Measurements from ENCODE around the gene ARHGAP28. TPM values are rescaled to one million over a fixed set of nuclear protein-coding genes. Genes with fewer than 3 reads are reported as not detected.

The ARHGAP28 gene
- total RNA-seq, 1 donor from 2014 or later: not detected

DNA sequence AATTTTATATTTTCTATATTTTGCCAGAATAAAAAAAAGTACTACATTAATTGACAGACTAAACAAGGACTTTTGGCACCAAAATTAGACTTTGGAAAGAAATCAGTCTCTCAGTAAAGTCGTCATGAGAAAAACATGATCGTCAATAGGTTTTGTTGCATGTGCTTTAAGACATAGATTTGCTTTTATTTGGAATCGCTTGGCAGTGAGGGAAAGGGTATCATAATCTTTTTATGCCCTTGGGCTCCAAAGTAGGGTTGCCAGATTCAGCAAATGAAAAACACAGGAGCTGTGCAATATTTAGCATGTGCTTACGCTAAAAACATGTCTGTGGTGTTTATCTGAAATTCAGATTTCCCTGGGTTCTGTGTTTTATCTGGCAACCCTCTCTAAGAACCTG, 210.5 kb downstream of the ARHGAP28 start:
- no peak for TF ChIP-seq CTCF (IDR thresholded peaks at IDR 0.05)
- ChIA-PET POLR2A (no interaction called here), CTCF (no interaction called here)
- Mint-ChIP-seq H3K36me3 (ENCODE audit: low read depth) (no peaks in the 10 kb centered on the region), H3K27ac (no peak overlapping the region), H3K9me3 (no peaks in the 10 kb centered on the region), H3K4me3 (no peak overlapping the region), H3K4me1 (no peaks in the 10 kb centered on the region), H3K27me3 (peaks cover 2% of the 10 kb centered on the region)
- intact Hi-C loops (cut with micrococcal nuclease): no loop called here
- ATAC-seq (ENCODE audit: low read depth): no peak
- no peak for DNase-seq

GRCh38 chr18:6940451-6940850, 210.9 kb downstream of the ARHGAP28 start:
- Mint-ChIP-seq H3K4me1 (no peaks in the 10 kb centered on the region), H3K4me3 (no peak overlapping the region), H3K27ac (no peak overlapping the region), H3K9me3 (no peaks in the 10 kb centered on the region), H3K36me3 (ENCODE audit: low read depth) (no peaks in the 10 kb centered on the region), H3K27me3 (peaks cover 2% of the 10 kb centered on the region)
- intact Hi-C loops (cut with micrococcal nuclease): no loop called here
- POLR2A ChIA-PET: no interaction called here
- no peak for TF ChIP-seq CTCF (IDR thresholded peaks at IDR 0.05)
- CTCF ChIA-PET: no interaction called here
- no peak for DNase-seq
- no peak for ATAC-seq (ENCODE audit: low read depth)

DNA sequence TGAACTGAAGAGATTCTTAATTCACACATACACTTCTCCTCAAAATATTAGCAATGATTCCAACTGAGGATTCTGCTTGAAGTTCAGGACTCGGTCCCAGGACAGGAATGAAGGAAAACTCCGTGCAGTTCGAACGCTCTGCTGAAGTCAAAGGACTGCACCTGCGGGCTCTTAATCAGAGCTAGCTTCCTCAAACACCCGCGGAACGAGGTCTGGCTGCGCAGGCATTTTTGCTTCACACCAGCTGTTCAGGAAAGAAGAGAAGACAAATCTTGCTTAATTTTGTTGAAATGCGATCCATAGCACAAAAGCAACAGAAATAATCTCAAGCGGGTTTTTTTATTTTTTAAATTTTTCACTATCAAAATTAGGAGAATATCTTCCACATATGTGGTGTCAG, 212.5 kb downstream of the ARHGAP28 start:
- CTCF ChIA-PET: no interaction called here
- ATAC-seq (ENCODE audit: low read depth) (no peak), DNase-seq (no peak)
- Mint-ChIP-seq H3K36me3 (ENCODE audit: low read depth) (no peaks in the 10 kb centered on the region), H3K27ac (no peak overlapping the region), H3K4me3 (no peak overlapping the region), H3K9me3 (no peaks in the 10 kb centered on the region), H3K27me3 (peaks cover 2% of the 10 kb centered on the region), H3K4me1 (no peaks in the 10 kb centered on the region)
- TF ChIP-seq CTCF (IDR thresholded peaks at IDR 0.05): no peak
- POLR2A ChIA-PET: no interaction called here
- intact Hi-C loops (cut with micrococcal nuclease): no loop called here

DNA sequence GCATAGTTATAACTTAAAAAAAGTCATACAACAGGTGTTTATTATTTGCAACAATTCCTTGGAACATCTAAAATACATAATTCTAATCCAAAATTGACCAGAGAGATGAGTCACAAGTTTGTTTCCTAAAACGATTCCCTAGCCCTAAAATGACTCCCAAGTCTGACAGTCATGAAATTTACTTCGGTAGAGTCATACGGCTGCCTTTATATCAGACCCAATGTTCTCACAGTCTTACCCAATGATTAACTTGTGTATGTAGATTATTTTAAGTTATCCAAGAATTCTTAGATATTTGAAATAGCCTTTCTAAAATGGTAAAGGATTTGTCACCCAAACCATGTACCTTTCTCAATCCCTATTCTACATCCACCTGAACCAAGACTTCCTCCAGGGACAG, 213.2 kb downstream of the ARHGAP28 start:
- H3K36me3 Mint-ChIP-seq (ENCODE audit: low read depth): no peaks in the 10 kb centered on the region

GRCh38 chr18:6943143-6943542, 213.6 kb downstream of the ARHGAP28 start:
- Mint-ChIP-seq H3K36me3 (ENCODE audit: low read depth) (no peaks in the 10 kb centered on the region), H3K27me3 (no peaks in the 10 kb centered on the region), H3K9me3 (no peaks in the 10 kb centered on the region), H3K4me3 (no peak overlapping the region), H3K27ac (no peak overlapping the region), H3K4me1 (no peaks in the 10 kb centered on the region)
- POLR2A ChIA-PET: no interaction called here
- intact Hi-C loops (cut with micrococcal nuclease): no loop called here
- no peak for ATAC-seq (ENCODE audit: low read depth)
- CTCF ChIA-PET: no interaction called here
- TF ChIP-seq CTCF (IDR thresholded peaks at IDR 0.05): no peak
- no peak for DNase-seq

More for the DNA sequence above, 213.2 kb downstream of the ARHGAP28 start:
- ChIA-PET POLR2A (no interaction called here), CTCF (no interaction called here)
- Mint-ChIP-seq H3K4me1 (no peaks in the 10 kb centered on the region), H3K4me3 (no peak overlapping the region), H3K27ac (no peak overlapping the region), H3K9me3 (no peaks in the 10 kb centered on the region), H3K27me3 (peaks cover 2% of the 10 kb centered on the region)
- intact Hi-C loops (cut with micrococcal nuclease): no loop called here
- DNase-seq (no peak), ATAC-seq (ENCODE audit: low read depth) (no peak)
- no peak for TF ChIP-seq CTCF (IDR thresholded peaks at IDR 0.05)
